CD4-positive, alpha-beta T cell treated with Interleukin-12 subunit alpha and Interleukin-12 subunit beta, for 1 hour (primary cell): ENCODE data around the gene PRR16.
"Not testable (repeated sequence)": the region's sequence is repeated elsewhere in the genome, so short reads cannot be mapped to it uniquely, and the experiment has no call there.

Experiments
- DNase-seq: peaks from one replicate; pipeline ENCODE4 v3.0.0-alpha.2; 2020

Gene PRR16

GRCh38 chr5:120683580-120683979, 219.5 kb downstream of the PRR16 start:
- no peak for DNase-seq

GRCh38 chr5:120684213-120684612, 220.1 kb downstream of the PRR16 start:
- DNase-seq = no peak

GRCh38 chr5:120684749-120685415, 220.8 kb downstream of the PRR16 start:
- no peak for DNase-seq

- no peak for DNase-seq
Measured at GRCh38 chr5:120690621-120691407, 226.7 kb downstream of the PRR16 start.

GRCh38 chr5:120692325-120692724, 228.2 kb downstream of the PRR16 start:
- no peak for DNase-seq

- no peak for DNase-seq
Measured at GRCh38 chr5:120695368-120695880, 231.3 kb downstream of the PRR16 start.

GRCh38 chr5:120697147-120697546, 233.0 kb downstream of the PRR16 start:
- DNase-seq = no peak

- not testable (repeated sequence) for DNase-seq
Measured at GRCh38 chr5:120697670-120698327, 233.7 kb downstream of the PRR16 start.

GRCh38 chr5:120700653-120701052, 236.6 kb downstream of the PRR16 start:
- DNase-seq = not testable (repeated sequence)

- DNase-seq = not testable (repeated sequence)
Measured at GRCh38 chr5:120702817-120703538, 238.9 kb downstream of the PRR16 start.

GRCh38 chr5:120703918-120704587, 240.0 kb downstream of the PRR16 start:
- DNase-seq = no peak

GRCh38 chr5:120706877-120707276, 242.8 kb downstream of the PRR16 start:
- DNase-seq = no peak

- no peak for DNase-seq
Measured at GRCh38 chr5:120717381-120717780, 253.3 kb downstream of the PRR16 start.

GRCh38 chr5:120730214-120730613, 266.1 kb downstream of the PRR16 start:
- DNase-seq = no peak

GRCh38 chr5:120734033-120734432, 269.9 kb downstream of the PRR16 start:
- no peak for DNase-seq

- DNase-seq = no peak
Measured at GRCh38 chr5:120735076-120735475, 271.0 kb downstream of the PRR16 start.
